ENCODE results near the gene POLG2.

GRCh38 chr17:64437944-64438525, 58.8 kb downstream of the POLG2 start:
- TF ChIP-seq YY1 (IDR thresholded peaks at IDR 0.05; ENCODE audit: insufficient read depth, insufficient read length) (no peak), SUZ12 (IDR thresholded peaks at IDR 0.05; ENCODE audit: extremely low read depth, insufficient read depth, insufficient read length) (no peak), ZNF274 (IDR thresholded peaks at IDR 0.05; ENCODE audit: low read depth, low read length) (no peak)

Measured in NT2/D1 (cell line).